ENCODE data around the gene CDS2. TPM values are rescaled to one million over a fixed set of nuclear protein-coding genes. Genes with fewer than 3 reads are reported as not detected.

Gene CDS2
- total RNA-seq, 3 donors from 2014 or later (not counting 1 experiment from before 2014, with no cell fraction given) = 45.6 to 54.7 (median 53.8) TPM

- Histone ChIP-seq H3K27ac (ENCODE audit: low read length) (no peak overlapping the region), H3K27me3 (ENCODE audit: control insufficient read depth, insufficient read depth, low read length) (no peaks in the 10 kb centered on the region), H3K4me1 (ENCODE audit: control insufficient read depth, insufficient read depth, low read length) (no peaks in the 10 kb centered on the region), H3K4me3 (ENCODE audit: low read length) (no peak overlapping the region), H3K9me3 (ENCODE audit: control insufficient read depth, insufficient read depth, low read length) (no peaks in the 10 kb centered on the region), H3K36me3 (ENCODE audit: control insufficient read depth, insufficient read depth, low read length) (no peaks in the 10 kb centered on the region)
- no peak overlapping the region for H3K27ac Mint-ChIP-seq
- no peaks in the 10 kb centered on the region for H3K4me1 Mint-ChIP-seq
- no peak for ATAC-seq
- H3K9me3 Mint-ChIP-seq = no peaks in the 10 kb centered on the region
- intact Hi-C loops (cut with micrococcal nuclease) = no loop called here
- H3K36me3 Mint-ChIP-seq = no peaks in the 10 kb centered on the region
- WGBS (ENCODE audit: insufficient coverage) = no CpG with 5 or more reads among the region's 2 CpGs
- no peak for TF ChIP-seq CTCF (IDR thresholded peaks at IDR 0.05)
- DNase-seq = no peak
- H3K27me3 Mint-ChIP-seq (ENCODE audit: low read depth in 2 of 2) = no peaks in the 10 kb centered on the region
- no peak overlapping the region for H3K4me3 Mint-ChIP-seq
Observed at GRCh38 chr20:5212907-5213487, 86.2 kb downstream of the CDS2 start.

GRCh38 chr20:5214826-5215225 is 88.0 kb downstream of the CDS2 start:
- no peaks in the 10 kb centered on the region for H3K27me3 Mint-ChIP-seq (ENCODE audit: low read depth in 2 of 2)
- no peaks in the 10 kb centered on the region for H3K27me3 ChIP-seq (ENCODE audit: control insufficient read depth, insufficient read depth, low read length)
- no peak for ATAC-seq

GRCh38 chr20:5215672-5216304 is 89.0 kb downstream of the CDS2 start:
- intact Hi-C loops (cut with micrococcal nuclease) = no loop called here
- H3K4me3 Mint-ChIP-seq = no peak overlapping the region
- H3K36me3 Mint-ChIP-seq = no peaks in the 10 kb centered on the region
- no peak for TF ChIP-seq CTCF (IDR thresholded peaks at IDR 0.05)
- H3K9me3 ChIP-seq (ENCODE audit: control insufficient read depth, insufficient read depth, low read length) = no peaks in the 10 kb centered on the region
- ATAC-seq = no peak
- WGBS (ENCODE audit: insufficient coverage) = 85% methylated on average over 4 of the region's 4 CpGs
- no peaks in the 10 kb centered on the region for H3K9me3 Mint-ChIP-seq
- H3K36me3 ChIP-seq (ENCODE audit: control insufficient read depth, insufficient read depth, low read length) = no peaks in the 10 kb centered on the region
- H3K4me1 ChIP-seq (ENCODE audit: control insufficient read depth, insufficient read depth, low read length) = no peaks in the 10 kb centered on the region
- no peaks in the 10 kb centered on the region for H3K27me3 ChIP-seq (ENCODE audit: control insufficient read depth, insufficient read depth, low read length)
- peaks cover 0 to 7% of the 10 kb centered on the region in 2 donors for H3K4me1 Mint-ChIP-seq
- DNase-seq = no peak
- H3K4me3 ChIP-seq (ENCODE audit: low read length) = no peak overlapping the region
- H3K27ac Mint-ChIP-seq = no peak overlapping the region
- no peak overlapping the region for H3K27ac ChIP-seq (ENCODE audit: low read length)
- H3K27me3 Mint-ChIP-seq (ENCODE audit: low read depth in 2 of 2) = no peaks in the 10 kb centered on the region

More at GRCh38 chr20:5214826-5215225, 88.0 kb downstream of the CDS2 start:
- WGBS (ENCODE audit: insufficient coverage) = 96% methylated on average over 3 of the region's 3 CpGs
- Histone ChIP-seq H3K36me3 (ENCODE audit: control insufficient read depth, insufficient read depth, low read length) (no peaks in the 10 kb centered on the region), H3K4me1 (ENCODE audit: control insufficient read depth, insufficient read depth, low read length) (no peaks in the 10 kb centered on the region), H3K4me3 (ENCODE audit: low read length) (no peak overlapping the region), H3K9me3 (ENCODE audit: control insufficient read depth, insufficient read depth, low read length) (no peaks in the 10 kb centered on the region), H3K27ac (ENCODE audit: low read length) (no peak overlapping the region)
- intact Hi-C loops (cut with micrococcal nuclease) = no loop called here
- no peak overlapping the region for H3K4me3 Mint-ChIP-seq
- no peaks in the 10 kb centered on the region for H3K36me3 Mint-ChIP-seq
- H3K4me1 Mint-ChIP-seq = no peaks in the 10 kb centered on the region
- H3K9me3 Mint-ChIP-seq = no peaks in the 10 kb centered on the region
- no peak for TF ChIP-seq CTCF (IDR thresholded peaks at IDR 0.05)
- H3K27ac Mint-ChIP-seq = no peak overlapping the region
- no peak for DNase-seq

GRCh38 chr20:5216663-5217062 is 89.9 kb downstream of the CDS2 start:
- H3K27me3 ChIP-seq (ENCODE audit: control insufficient read depth, insufficient read depth, low read length) = no peaks in the 10 kb centered on the region
- no peak overlapping the region for H3K4me3 ChIP-seq (ENCODE audit: low read length)
- H3K9me3 ChIP-seq (ENCODE audit: control insufficient read depth, insufficient read depth, low read length) = no peaks in the 10 kb centered on the region
- ATAC-seq (no peak), DNase-seq (no peak)
- H3K4me3 Mint-ChIP-seq = no peak overlapping the region
- H3K36me3 Mint-ChIP-seq = no peaks in the 10 kb centered on the region
- H3K4me1 Mint-ChIP-seq = peaks cover 0 to 7% of the 10 kb centered on the region in 2 donors
- no peaks in the 10 kb centered on the region for H3K27me3 Mint-ChIP-seq (ENCODE audit: low read depth in 2 of 2)
- no peak overlapping the region for H3K27ac ChIP-seq (ENCODE audit: low read length)
- intact Hi-C loops (cut with micrococcal nuclease) = no loop called here
- no peaks in the 10 kb centered on the region for H3K36me3 ChIP-seq (ENCODE audit: control insufficient read depth, insufficient read depth, low read length)
- no peak overlapping the region for H3K27ac Mint-ChIP-seq
- H3K4me1 ChIP-seq (ENCODE audit: control insufficient read depth, insufficient read depth, low read length) = no peaks in the 10 kb centered on the region
- H3K9me3 Mint-ChIP-seq = no peaks in the 10 kb centered on the region
- TF ChIP-seq CTCF (IDR thresholded peaks at IDR 0.05) = no peak
- 89% methylated on average over 3 of the region's 3 CpGs for WGBS (ENCODE audit: insufficient coverage)
